ENCODE data around the gene SLC35F4. TPM values are rescaled to one million over a fixed set of nuclear protein-coding genes. Genes with fewer than 3 reads are reported as not detected.

Gene SLC35F4
- total and polyA plus RNA-seq, 2 of the 8 experiments (the other 6 are each of a cell fraction or from before 2014, with no cell fraction given), result not detected

DNA sequence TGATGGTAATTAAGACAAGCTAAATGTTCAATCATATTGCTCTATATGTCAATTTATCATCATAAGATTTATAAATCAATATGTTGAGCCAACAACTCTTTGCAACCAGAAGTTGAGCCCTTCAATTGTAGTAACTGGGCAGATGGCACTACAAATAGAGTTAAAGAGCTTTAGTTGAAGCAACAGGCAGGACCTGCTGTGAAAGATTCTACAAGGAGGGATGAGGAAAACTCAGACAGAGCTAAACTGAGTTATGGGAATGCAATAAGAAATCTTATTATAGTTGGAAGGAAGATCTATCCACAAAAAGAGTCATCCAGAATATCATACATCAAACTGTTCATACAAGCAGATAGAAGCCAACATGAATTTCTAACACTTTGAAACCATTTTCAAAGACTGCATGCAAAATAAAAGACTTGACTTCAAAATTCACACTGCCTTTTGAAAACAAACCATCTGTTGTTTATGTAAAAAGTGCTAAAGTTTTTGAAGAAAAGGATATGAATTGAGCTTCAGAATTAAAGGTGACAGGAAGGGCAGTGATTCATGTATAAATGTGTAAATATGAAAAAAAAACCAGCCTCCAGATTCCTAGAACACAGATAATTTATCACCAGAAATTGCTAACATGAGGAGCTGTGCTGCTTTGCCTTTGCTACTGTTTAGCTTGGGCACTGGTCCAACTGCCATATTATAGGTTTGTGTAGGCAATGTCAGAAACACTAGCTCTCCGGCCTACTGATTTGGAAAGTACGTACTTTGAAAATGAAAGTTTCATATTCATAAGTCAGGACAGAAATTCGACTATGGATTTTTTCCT lies 133.2 kb downstream of the SLC35F4 start (continued):
- no peak for TF ChIP-seq CHD7 (IDR thresholded peaks at IDR 0.05; ENCODE audit: insufficient replicate concordance, low read length)
